Osteoblast (primary cell): ENCODE results near the gene PFKL. TPM values are rescaled to one million over a fixed set of nuclear protein-coding genes. Genes with fewer than 3 reads are reported as not detected.

Experiments
- DNase-seq: peaks from one replicate; pipeline ENCODE4 v3.0.0; 2011; ENCODE audit warnings: low spot score, mixed read lengths; ENCODE audit not compliant: insufficient read length; ENCODE audit errors: missing footprints
- H2AFZ ChIP-seq: 2 replicates; pipeline ENCODE4 v1.6.0; 2011; ENCODE audit warnings: mild to moderate bottlenecking, low read length
- H3K27ac ChIP-seq: 2 replicates; pipeline ENCODE4 v1.5.1; 2011; ENCODE audit warnings: mild to moderate bottlenecking, low read depth, low read length, moderate library complexity
- H3K27me3 ChIP-seq: 2 replicates; pipeline ENCODE4 v1.6.0; 2012; ENCODE audit warnings: mild to moderate bottlenecking, control low read depth, inconsistent platforms, low read length, moderate library complexity; ENCODE audit not compliant: insufficient read depth
- H3K36me3 ChIP-seq: 2 replicates; pipeline ENCODE4 v1.5.1; 2011; ENCODE audit warnings: mild to moderate bottlenecking, low read length, control low read depth, moderate library complexity; ENCODE audit not compliant: insufficient read depth
- H3K4me1 ChIP-seq: 2 replicates; pipeline ENCODE4 v1.5.1; 2011; ENCODE audit warnings: mild to moderate bottlenecking, low read length, control low read depth, moderate library complexity; ENCODE audit not compliant: insufficient read depth
- H3K4me2 ChIP-seq: 2 replicates; pipeline ENCODE4 v1.6.0; 2011; ENCODE audit warnings: mild to moderate bottlenecking, low read length; ENCODE audit not compliant: insufficient read depth
- H3K4me3 ChIP-seq: fragments of 200-600 bp; sonication (generic); 3 replicates; pipeline ENCODE4 v1.5.1; 2012; ENCODE audit warnings: mild to moderate bottlenecking, low read length, inconsistent platforms; ENCODE audit not compliant: insufficient read depth
- H3K79me2 ChIP-seq: 2 replicates; pipeline ENCODE4 v1.6.0; 2012; ENCODE audit warnings: mild to moderate bottlenecking, low read length, control low read depth, inconsistent platforms; ENCODE audit not compliant: insufficient read depth
- H3K9me3 ChIP-seq: 2 replicates; pipeline ENCODE4 v1.5.1; 2011; ENCODE audit warnings: low read depth, low read length, control low read depth
- H4K20me1 ChIP-seq: 2 replicates; pipeline ENCODE4 v1.6.0; 2012; ENCODE audit warnings: mild to moderate bottlenecking, low read length, control low read depth; ENCODE audit not compliant: insufficient read depth
- CTCF ChIP-seq: IDR thresholded peaks from 2 replicates; pipeline ENCODE4 v1.5.1; 2011; ENCODE audit warnings: mild to moderate bottlenecking, low read depth, low read length, moderate library complexity; ENCODE audit errors: extremely low read depth
- total RNA-seq: library from RNA; depleted of rRNA; stranded (reverse); fragments of >200 nt; gene quantifications from 2 replicates; pipeline ENCODE4 v1.2.3, GENCODE V29; 2012

PFKL gene
- total RNA-seq, 1 donor: 114 TPM

DNA sequence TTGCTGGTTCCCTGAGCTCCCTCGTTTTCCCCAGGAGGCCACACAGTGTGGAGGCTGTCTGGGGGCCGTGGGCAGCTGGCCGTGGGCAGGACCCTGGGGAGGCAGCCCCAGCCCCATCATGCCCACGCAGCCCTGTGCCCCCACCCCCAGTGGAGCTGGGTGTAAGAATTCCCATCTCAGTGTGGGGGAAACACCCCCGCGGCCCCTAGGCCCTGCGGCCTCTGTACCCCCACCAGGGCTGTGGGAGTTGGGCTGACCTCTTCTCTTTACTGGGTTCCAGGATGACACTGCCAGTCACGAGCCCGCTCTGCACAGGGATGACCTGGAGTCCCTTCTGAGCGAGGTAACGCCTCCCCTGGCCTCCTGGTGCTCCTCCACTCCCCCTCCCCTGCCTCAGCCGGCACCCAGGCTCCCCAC lies 3.7 kb upstream of the PFKL start:
- Histone ChIP-seq H3K27ac (no peak overlapping the region), H3K4me1 (peaks cover 10% of the 10 kb centered on the region), H3K27me3 (no peaks in the 10 kb centered on the region), H3K79me2 (peaks cover 13% of the 10 kb centered on the region), H4K20me1 (peaks cover 5% of the 10 kb centered on the region), H2AFZ (no peak overlapping the region), H3K9me3 (no peaks in the 10 kb centered on the region), H3K36me3 (no peaks in the 10 kb centered on the region), H3K4me2 (no peak overlapping the region), H3K4me3 (no peak overlapping the region)
- DNase-seq: no peak
- TF ChIP-seq CTCF: no peak

GRCh38 chr21:44296916-44297315 lies 2.9 kb upstream of the PFKL start:
- H3K4me1 ChIP-seq: peaks cover 10% of the 10 kb centered on the region

GRCh38 chr21:44297525-44298290 lies 2.1 kb upstream of the PFKL start:
- Histone ChIP-seq H3K36me3 (no peaks in the 10 kb centered on the region), H3K27ac (no peak overlapping the region), H4K20me1 (peaks cover 17% of the 10 kb centered on the region), H3K4me2 (no peak overlapping the region), H3K4me1 (peaks cover 10% of the 10 kb centered on the region), H3K79me2 (peaks cover 23% of the 10 kb centered on the region), H3K9me3 (no peaks in the 10 kb centered on the region), H2AFZ (peak overlapping the region; percentile 29), H3K27me3 (no peaks in the 10 kb centered on the region), H3K4me3 (no peak overlapping the region)
- TF ChIP-seq CTCF: peak; percentile 86
- DNase-seq: peak; percentile 100

More at GRCh38 chr21:44296916-44297315, 2.9 kb upstream of the PFKL start:
- Histone ChIP-seq H3K4me3 (no peak overlapping the region), H3K27ac (no peak overlapping the region), H3K9me3 (no peaks in the 10 kb centered on the region), H3K79me2 (peaks cover 19% of the 10 kb centered on the region), H2AFZ (no peak overlapping the region), H4K20me1 (peaks cover 10% of the 10 kb centered on the region), H3K27me3 (no peaks in the 10 kb centered on the region), H3K4me2 (no peak overlapping the region), H3K36me3 (no peaks in the 10 kb centered on the region)
- TF ChIP-seq CTCF: no peak
- no peak for DNase-seq

GRCh38 chr21:44298301-44298700 lies 1.6 kb upstream of the PFKL start:
- no peak for DNase-seq
- Histone ChIP-seq H3K27ac (no peak overlapping the region), H3K4me3 (no peak overlapping the region), H3K36me3 (no peaks in the 10 kb centered on the region), H3K79me2 (peaks cover 23% of the 10 kb centered on the region), H3K9me3 (no peaks in the 10 kb centered on the region), H3K4me1 (peaks cover 10% of the 10 kb centered on the region), H3K4me2 (no peak overlapping the region), H2AFZ (no peak overlapping the region), H4K20me1 (peaks cover 17% of the 10 kb centered on the region), H3K27me3 (no peaks in the 10 kb centered on the region)
- TF ChIP-seq CTCF: no peak
